SH-SY5Y (cell line): ENCODE results near the gene PGR.

Source experiments
- GATA2 ChIP-seq: IDR thresholded peaks from 2 replicates; pipeline ENCODE4 v1.6.1; 2011; ENCODE audit warnings: mild to moderate bottlenecking, low read depth, low read length
- GATA3 ChIP-seq: IDR thresholded peaks from 2 replicates; pipeline ENCODE4 v1.6.1; 2011; ENCODE audit warnings: low read depth, mild to moderate bottlenecking, low read length, moderate library complexity

DNA sequence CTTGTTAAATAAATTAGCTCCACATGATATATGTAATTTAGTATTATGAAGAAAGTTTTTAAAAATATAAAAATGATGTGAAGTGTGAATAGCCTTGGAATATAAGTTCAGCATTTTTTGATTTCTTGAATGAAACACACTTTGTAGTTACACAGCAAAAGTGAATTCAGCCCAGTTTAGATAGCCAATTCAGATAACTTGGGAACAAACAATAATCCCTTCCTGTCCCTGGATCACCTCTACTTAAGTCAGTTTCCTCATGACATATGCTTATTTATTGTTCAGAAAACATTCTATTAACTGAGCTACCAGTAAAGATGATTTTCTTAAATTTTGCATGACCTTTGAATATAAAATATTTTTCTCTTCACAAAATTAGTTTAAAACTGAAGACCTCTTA, 107.4 kb downstream of the PGR start:
- TF ChIP-seq GATA2 (no peak), GATA3 (no peak)
